Mucosa of gallbladder (tissue), 1 donor: ENCODE data around the gene ZXDC. TPM values are rescaled to one million over a fixed set of nuclear protein-coding genes. Genes with fewer than 3 reads are reported as not detected.

ENCODE experiments used
- DNase-seq: peaks from one replicate; pipeline ENCODE4 v3.0.0-alpha.2; 2020; ENCODE audit warnings: low spot score
- total RNA-seq: library from RNA; stranded (reverse); gene quantifications from one replicate; pipeline ENCODE4 v1.2.1, GENCODE V29; 2021
- donor health status: DM: no; HTN: no; CAD: no.

ZXDC gene
- total RNA-seq, 1 donor from 2014 or later = 34.6 TPM

DNA sequence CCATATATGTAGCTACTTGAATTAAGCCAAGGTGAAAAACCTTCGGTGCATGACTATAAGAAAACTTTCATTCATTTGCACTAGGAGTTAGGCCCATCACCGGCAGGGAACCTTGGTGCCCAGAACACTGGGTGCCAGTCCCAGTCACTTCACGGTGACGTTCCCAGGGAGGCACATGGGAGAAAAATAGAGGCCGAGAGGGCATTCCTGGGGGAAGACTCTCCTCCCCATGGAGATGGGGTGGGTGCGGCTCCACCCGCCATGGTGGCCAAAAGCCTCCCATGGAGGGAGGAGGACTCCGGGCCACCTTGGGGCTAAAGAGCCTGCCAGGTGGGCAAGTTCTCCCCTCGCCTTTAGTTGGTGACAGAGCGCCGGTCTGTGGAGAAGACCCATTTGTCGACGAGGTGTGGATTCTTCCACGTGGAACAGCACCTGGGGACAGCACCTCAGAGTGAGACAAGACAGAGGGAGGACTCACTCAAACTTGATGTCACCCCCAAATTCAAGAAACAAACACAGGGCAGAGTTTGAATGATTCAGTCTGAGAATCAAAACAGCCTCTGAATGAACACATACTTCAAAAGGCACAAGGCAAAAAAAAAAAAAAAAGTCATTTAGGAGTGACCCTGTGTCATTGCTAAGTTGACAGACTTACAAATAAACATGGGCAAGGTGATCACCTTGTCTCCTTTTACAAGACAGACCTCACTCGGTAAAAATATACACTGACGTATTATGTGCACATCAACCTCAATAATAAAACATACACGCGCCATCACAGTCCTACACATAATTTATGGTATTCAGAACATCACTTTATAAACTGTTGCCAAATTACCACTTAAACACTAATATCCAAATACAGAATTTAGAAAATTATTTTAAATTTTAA lies 38.6 kb downstream of the ZXDC start:
- DNase-seq = no peak

DNA sequence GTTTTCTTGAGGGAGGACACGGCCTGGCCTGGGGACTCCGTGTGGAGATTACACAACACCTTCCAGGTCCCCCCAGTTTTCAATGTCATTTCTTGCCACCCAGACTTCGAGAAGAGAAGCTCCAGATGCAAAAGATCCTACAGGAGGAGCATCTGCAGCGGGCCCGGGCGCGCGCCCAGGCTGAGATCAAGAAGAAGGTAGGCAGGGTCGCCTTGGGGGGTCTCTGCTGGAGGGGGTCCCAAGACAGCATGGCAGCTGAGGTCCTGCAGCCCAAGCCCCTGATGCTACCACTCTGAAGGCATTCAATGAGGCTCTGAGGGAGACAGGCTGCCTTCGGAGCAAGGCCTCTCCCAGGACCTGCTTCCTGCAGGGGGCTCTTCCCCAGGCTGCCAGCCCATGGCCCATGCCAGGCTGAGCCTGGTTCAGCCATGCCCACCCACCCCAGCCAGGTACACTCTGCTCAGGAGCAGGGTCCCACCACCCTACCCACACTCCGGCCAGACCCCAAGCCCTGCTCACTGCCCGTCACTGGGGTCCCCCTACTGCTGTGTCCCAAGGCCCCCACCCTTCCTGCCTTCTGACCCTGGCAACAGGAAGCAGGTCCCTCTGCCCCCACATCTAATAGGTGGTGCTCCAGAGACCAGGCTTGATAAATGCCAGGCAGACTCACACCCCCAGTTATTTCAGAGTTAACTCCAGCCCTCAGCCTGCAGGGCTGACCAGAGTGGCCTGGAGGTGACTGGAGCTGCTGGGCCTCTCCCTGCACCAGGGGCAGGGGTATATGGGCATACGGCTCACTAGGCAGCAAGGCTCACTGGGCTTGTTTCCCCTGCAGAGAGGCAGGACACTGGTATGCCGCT lies 40.0 kb downstream of the ZXDC start:
- DNase-seq = no peak

DNA sequence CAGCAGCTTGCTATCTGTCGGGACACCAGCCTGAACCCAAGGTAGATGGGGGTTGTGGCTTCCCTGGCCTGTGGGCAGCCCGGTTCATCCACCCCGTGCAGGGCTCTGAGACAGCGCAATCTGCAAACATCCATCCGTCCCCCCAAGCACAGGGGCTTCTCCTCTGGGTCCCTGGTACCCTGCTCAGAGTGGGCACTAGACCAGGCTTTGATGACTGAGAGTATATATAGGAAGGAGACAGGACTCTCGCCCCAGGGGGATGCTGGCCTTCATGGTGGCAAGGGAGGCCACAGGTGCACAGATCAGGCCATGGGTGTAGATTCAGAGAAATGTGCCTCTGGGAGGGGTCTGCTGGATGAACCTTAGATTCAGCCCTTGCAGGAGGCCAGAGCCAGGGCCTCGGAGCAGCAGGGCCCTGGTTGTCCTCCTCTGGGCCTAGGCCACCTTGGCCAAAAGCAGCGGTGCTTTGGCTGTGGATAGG lies 40.7 kb downstream of the ZXDC start:
- no peak for DNase-seq

DNA sequence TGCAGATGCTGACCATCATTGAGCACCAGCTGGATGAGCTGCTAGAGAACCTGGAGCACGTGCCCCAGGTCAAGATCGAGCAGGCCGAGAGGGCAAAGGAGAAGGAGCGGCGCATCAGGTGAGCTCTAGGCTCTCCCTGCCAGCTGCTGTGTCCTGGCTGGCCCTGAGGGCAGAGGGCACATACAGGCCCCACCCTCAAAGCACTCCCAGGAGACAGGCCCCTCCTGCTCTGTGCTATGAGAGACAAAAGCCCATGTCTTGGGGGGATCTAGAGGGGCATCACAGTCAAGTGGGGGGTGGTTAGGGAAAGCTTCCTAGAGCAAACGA lies 41.5 kb downstream of the ZXDC start:
- no peak for DNase-seq

DNA sequence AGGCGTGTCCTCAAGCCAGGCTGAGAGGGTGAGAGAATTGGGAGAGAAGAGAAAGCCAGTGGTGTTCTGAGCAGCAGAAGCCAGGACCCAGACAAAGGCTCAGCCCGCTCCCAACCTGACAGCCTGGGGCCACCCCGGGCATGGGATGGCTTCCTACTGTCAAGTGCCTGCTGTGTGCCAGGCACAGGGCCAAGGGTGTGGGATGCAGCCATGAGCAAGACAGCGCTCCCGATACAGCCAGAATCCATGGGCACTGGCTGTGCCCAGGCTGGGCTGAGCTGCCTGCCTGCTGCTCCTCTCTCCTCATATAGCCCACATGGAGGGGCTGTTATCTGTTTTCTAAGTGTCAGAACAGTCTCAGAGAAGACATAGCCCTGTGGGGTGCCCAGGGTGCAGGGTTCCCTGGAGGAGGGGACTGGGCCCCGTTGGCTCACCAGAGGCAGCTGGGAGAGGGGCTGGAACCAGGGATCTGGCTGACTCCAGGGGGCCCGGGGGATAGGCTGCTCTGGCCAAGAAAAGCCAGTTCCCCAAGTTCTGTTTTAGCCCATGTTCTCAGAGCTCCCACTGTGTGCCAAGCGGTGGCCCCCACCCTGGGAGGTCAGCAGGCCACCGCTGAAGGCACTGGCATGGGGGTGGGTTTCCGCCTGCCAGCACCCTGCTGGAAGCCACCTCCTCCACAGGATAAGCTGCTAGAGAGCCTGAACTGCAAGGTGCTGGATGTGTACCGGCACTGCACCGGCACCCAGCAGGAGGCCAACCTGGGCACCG lies 42.0 kb downstream of the ZXDC start:
- no peak for DNase-seq

DNA sequence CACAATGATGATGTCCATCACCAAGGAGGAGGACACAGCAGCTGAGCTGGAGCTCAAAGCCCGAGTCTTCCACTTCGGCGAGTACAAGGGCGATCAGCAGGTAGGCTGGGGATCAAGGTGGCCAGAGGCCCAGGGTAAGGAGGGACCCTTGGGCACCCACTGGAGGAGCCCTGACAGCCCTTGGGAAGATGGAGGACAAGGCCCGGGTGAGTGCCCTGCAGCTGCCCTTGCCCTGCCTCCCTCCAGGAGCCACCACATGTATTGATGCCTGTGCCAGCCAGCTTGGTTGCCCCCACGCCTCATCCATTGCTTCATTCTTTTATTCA lies 42.6 kb downstream of the ZXDC start:
- no peak for DNase-seq

DNA sequence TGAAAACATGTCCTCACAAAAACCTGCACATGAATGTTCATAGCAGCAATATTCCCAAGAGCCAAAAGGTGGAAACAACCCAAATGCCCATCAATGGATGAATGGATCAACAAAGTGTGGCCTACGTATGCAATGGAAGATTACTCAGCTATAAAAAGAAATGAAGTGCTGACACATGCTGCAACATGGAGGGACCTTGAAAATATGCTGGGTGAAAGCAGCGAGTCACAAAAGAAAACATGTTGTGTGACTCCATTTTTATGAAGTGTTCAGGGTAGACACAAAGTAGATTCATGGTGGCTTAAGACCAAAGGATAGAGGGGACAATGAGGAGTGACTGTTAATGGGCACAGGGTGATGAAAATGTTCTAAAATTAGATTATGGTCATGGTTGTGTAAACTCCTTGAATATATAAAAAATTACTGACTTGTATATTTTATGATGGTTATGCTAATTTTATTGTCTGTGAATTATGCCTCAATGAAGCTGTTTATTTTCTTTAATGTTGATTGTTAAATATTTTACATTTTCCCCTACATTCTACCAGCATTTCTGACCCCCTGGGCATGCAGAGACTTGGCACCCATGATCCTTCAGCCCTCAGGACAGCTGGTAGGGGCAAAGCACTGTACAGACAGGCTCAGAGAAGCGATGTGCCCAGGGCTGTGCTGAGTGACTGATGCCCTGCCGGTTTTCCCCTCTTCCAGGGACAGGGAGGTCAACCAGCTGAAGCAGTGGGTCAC lies 43.2 kb downstream of the ZXDC start:
- no peak for DNase-seq

DNA sequence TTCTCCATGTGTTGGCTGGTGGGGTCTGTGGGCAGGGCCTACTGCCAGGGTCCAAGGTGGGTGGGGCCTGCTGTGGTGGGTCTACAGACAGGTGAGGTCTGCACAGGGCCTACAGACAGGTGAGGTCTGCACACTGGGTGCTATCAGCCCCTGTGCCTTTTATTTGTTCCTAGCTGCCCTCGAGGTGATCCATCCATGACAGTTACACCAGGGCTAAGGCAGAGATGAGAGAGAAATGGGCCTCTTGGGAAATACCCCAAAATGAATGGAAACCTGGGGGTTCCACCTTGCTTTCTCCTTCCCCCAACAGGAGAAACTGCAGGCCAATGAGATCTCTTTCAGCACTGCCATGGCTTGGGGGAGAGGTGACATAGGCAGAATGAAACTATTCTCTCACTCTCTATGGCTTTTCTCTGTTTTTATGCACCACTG lies 44.6 kb downstream of the ZXDC start:
- DNase-seq = no peak

DNA sequence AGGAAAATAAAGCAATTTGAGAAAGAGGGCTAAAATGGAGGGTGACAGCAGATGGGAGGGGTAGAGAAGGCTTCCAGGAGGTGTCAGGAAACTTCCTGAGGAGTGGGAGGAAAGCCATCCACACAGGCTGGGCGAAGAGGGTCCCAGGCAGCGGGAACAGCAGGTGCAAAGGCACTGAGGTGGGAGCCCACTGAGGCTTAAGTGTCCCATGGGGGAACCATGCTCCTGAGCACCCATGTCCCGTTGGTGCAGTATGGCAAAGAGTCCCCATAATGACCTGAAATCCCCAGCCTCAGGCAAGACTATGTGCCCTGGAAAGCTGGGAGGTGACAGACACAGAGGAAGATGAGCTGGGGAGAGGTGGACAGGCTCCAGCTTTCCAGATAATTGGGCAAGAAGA lies 50.9 kb downstream of the ZXDC start:
- no peak for DNase-seq

DNA sequence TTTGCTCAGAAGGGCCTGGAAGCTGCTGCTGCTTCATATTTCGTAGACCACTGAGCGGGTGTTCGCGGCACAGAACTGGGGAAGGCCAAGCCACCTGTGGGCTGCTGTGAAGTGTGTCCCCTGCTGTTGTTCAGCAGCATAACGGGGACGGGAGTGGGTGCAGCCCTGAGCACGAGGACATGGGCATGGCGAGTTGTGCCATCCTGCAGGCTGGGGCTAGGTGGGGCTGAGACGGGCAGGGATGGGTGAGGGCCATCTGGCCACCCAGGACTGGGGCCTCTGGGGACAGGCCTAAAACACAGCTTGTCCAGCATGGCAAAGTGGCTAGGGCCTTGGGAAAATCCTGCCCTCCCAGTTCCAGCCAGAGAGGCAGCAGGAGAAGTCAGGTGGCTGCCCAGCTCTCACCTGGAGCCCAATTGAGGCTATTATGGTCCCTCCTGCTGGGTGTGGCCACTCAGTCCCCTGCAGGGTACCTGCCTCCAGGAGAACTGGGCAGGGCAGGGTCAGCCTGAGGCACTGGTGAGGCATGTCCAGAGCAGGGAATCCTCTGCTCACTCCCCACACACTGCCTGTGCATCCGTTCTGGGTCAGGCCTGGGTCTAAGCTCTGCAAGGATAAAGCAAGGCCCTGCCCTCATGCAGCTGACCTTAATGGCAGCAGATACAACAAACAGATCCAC lies 51.5 kb downstream of the ZXDC start:
- DNase-seq = no peak

DNA sequence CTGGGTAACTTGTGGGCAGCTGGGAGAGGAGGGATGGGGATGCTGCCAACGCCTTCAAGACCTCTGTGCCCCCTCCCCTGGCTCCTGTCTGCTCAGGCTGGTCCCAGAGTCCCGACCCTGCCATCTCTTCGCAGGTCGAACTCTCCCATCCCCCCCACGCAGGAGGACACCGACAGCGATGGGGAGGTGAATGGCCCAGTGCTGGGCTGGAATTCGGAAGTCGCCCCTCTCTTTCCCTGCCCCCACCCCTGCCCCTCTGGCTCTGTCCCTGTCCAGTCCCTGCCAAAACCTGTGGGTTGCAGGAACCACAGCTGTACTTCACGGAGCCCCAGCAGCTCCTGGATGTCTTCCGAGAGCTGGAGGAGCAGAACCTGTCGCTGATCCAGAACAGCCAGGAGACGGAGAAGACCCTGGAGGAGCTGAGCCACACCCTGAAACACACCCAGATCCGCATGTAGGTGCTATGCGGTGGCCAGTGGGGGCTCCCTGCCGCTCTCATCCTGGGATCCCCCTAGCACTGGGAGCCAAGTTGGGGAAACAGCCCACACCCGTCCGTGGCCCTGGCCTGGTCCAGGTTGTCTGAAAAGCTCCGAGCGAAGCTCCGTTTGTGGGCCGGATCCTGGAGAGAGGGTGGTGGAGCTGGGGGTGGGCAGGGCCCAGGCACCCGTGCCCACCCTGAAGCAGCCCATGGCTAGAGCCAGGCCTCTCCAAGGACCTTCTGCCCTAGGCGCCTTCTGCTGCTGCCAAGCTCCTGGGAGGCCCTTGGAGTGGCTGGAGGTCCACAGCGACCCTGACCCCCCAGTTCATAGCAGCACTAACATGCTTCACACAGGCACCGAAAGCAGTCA lies 52.3 kb downstream of the ZXDC start:
- no peak for DNase-seq

DNA sequence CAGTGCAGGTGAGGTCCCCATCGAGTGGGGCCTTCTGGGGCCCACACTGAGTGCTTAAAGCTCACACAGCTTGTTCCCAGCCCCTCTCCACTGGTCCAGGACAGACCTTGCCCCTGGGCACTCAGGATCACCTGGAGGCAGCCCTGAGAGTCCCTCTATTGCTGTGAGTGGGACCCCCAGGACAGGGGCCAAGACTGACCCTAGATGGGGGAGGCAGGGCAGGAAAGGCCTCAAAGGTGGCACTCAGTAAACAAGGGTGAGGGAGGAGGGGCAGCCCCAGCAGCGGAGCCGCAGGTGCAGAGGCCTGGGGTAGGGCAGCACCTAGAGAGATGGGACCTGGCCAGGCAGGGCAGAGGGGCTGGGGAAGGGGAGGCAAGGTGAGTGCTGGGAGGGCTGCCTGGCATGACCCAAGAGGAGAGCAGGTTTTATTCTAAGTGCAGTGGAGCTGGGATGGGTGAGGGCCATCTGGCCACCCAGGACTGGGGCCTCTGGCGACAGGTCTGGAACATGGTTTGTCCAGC lies 53.1 kb downstream of the ZXDC start:
- DNase-seq = no peak

DNA sequence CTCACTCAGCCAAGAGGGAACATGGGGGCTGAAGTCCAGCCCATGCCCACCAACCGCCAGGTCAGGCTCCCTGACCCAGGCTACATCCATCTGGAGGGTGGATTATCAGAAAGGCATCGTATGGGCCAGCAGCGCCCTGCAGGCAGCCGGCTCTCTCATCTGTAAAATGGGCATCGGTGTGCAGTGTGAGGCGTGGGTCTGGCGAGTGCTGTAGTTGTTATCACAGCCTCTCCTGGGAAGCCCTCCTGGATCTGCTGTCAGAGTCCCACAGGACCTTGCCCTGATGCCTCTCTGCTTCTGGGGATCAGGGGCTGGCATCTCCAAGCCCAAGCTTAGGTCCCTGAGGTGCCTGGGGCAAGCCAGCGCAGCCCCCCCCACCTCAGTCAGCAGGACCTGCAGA lies 53.6 kb downstream of the ZXDC start:
- no peak for DNase-seq

DNA sequence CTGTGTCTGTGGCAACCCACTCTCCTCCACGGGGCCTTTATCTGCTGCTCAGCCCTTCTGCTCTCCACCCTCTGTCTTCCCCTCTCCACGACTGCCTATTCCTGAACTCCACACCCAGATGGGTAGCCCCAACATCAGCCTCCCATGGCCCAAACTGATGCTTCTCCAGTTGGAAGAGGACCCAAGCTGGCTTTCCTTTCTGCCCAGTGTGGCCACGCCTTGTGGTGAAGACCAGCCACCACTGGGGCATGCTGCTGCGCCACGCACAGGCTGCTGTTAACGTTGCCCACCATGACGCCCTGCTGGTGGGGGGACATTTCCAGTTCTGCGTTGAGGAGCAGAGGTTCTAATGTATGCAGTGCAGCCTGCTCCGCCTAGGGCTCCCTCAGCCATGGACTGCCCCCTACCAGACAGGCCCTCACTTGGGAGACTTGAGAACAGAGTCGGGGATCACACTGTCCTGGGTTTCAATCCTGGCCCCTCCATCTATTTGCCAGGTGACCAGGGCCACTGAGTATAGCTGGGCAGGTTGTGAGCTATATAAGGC lies 54.0 kb downstream of the ZXDC start:
- no peak for DNase-seq

DNA sequence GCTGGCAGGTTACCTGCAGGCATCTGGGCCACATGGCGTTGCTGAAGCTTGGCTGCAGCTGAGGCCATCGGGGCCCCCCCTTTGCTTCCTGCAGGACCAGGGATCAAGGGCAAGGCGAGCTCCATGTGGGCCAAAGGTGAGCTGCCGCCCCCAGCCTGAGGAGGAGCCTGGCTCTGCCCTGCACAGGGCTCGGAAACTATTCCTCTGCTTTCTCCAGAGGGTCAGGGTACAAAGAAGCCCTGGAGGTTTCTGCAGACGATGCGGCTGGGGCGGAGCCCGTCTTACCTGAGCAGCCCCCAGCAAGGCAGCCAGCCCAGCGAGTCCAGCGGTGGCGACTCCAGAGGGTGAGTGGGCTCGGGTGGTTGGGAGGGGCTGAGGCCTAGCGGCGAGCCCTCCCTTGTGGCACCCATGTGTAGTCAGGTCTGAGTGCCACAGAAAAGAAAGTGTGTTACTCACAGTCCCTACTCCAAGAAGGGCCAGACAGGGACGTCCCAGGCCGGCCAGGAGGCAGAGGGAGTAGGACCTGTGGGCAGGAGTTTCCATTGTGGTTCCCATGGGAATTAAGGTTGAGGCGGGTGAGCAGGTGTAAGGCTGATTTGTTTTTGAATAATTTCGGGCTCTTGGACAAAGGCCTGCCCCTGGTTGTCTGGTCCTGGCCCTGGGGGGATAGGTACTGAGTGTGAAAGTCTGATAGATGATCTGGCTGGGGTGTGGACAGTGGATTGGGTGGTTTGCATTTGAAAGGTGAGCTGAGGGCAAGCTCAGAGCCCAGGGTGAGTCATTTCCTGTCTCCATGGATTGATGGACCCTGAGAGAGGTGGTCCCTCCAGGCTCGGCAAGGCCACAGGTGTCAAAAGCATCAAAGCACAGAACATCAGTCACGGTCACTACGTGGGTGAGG lies 55.6 kb downstream of the ZXDC start:
- DNase-seq = no peak

DNA sequence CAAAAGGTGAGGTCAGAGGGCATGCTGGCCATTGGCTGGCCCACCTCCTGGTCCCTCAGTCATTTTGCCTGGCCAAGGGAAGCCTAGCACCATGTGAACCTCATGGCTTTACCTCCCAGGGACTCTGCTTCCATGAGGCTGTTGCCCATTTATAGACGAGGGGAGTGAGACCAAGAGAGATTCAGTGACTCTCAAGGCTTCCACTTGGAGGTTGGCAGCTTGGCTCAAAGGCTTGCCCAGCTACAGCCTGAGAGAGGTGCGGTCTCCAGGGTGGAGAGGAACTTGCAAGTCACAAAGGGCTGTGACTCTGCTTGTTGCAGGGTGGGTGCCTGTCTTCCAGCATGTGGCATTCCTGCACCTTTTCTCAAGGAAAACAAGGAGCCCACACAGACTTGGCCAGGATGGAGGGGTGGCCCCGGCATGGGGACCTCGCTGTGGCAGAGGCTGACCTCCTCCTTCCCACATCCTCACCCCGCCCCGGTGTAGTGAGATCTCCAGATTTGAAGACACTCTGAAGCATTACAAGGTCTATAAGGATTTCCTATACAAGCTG lies 56.5 kb downstream of the ZXDC start:
- no peak for DNase-seq

DNA sequence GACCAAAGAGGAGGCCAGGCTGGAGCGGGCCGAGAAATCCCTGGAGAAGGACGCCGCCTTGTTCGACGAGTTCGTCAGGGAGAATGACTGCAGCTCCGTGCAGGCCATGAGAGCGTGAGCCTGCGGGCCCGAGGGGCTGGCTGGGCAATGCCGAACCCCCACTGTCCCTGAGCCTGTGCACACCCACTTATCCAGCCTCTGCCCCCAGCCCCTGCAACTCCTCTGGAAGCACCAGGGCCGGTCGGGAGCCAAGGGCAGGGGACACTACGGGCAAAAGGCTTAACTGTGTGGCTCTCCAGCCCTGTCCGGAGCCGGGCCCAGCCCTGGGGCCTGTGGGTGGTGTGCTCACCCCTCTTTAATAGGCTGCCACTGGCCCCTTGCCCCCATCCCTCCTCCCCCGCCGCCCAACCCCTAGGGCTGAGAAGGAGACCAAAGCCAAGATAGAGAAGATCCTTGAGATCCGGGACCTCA lies 57.0 kb downstream of the ZXDC start:
- no peak for DNase-seq

DNA sequence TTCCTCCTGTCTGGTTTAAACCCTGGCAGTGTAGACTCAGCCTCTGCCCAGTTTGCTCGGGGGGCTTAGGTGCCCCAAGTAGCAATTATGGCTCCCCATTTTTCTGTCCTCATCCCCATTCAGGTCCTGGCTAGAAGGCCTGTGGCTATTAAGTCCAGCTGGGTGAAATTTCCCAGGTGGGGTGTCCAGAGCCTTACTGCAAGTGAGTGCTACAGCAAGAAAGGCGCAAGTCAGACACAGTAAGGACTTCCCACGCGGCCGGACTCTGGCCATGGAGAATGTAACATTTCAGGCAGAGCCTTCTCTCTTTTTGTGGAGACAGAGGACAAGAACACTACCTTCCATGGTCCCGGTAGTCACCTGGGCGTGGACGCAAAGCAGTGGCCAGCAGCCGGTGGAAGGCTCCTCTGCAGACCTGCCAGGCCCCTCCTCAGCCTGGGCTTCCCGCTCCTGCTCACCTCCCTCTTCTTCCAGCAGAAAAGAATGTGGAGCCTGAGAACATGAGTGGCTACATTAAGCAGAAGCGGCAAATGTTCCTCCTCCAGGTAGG lies 57.6 kb downstream of the ZXDC start:
- no peak for DNase-seq
